WTC11 (cell line): ENCODE results near the gene FAM72A. TPM values are rescaled to one million over a fixed set of nuclear protein-coding genes. Genes with fewer than 3 reads are reported as not detected.

Experiments
- ATAC-seq: fragments of 200-7000 bp; cut with Tn5 transposase; 2 replicates; pipeline ENCODE4 v1.10.0; 2021; ENCODE audit warnings: mild to moderate bottlenecking, moderate library complexity
- CTCF ChIA-PET: fragments of 300-600 bp; sonication (Branson Sonifier 250); formaldehyde crosslinking; loops from one replicate; lab custom pipeline; 2021; ENCODE audit warnings: antibody characterized with exemption; lab: Charles Lee
- POLR2A ChIA-PET: fragments of 350-600 bp; sonication (Branson Sonifier 250); formaldehyde crosslinking; loops from one replicate; lab custom pipeline; 2021; ENCODE audit warnings: antibody characterized with exemption; lab: Charles Lee
- DNase-seq: peaks from one replicate; pipeline ENCODE4 v3.0.0; 2021; ENCODE audit warnings: low spot score
- H3K27ac Mint-ChIP-seq: 2 replicates; pipeline ENCODE4 v1.8.0; 2021; ENCODE audit warnings: mixed read lengths
- H3K27me3 Mint-ChIP-seq: 2 replicates; pipeline ENCODE4 v1.8.0; 2021; ENCODE audit warnings: low read depth, mild to moderate bottlenecking, moderate library complexity, mixed read lengths
- H3K36me3 Mint-ChIP-seq: 2 replicates; pipeline ENCODE4 v1.8.0; 2021; ENCODE audit warnings: mixed read lengths
- H3K4me1 Mint-ChIP-seq: 2 replicates; pipeline ENCODE4 v1.8.0; 2022; ENCODE audit warnings: mixed read lengths
- H3K4me3 Mint-ChIP-seq: 2 replicates; pipeline ENCODE4 v1.8.0; 2021; ENCODE audit warnings: mild to moderate bottlenecking, moderate library complexity, mixed read lengths
- H3K9me3 Mint-ChIP-seq: 2 replicates; pipeline ENCODE4 v1.8.0; 2021; ENCODE audit warnings: mixed read lengths
- AR ChIP-seq: fragments of 250-450 bp; sonication (Bioruptor Pico); IDR thresholded peaks from 2 replicates; pipeline ENCODE4 v1.9.0; 2021; ENCODE audit warnings: mild to moderate bottlenecking
- CTCF ChIP-seq: fragments of 200-600 bp; IDR thresholded peaks from 2 replicates; pipeline ENCODE4 v1.8.0; 2022; ENCODE audit warnings: antibody characterized with exemption
- E2F4 ChIP-seq: sonication (generic); formaldehyde crosslinking; IDR thresholded peaks from 2 replicates; pipeline ENCODE4 v1.8.1; 2022; ENCODE audit warnings: low read depth, mild to moderate bottlenecking, moderate library complexity, missing genetic modification reagents, borderline replicate concordance
- ERG ChIP-seq: fragments of 250-450 bp; sonication (Bioruptor Pico); IDR thresholded peaks from 2 replicates; pipeline ENCODE4 v1.8.0; 2021; ENCODE audit warnings: mild to moderate bottlenecking
- GABPB1 ChIP-seq: sonication (generic); formaldehyde crosslinking; IDR thresholded peaks from 2 replicates; pipeline ENCODE4 v1.8.1; 2023; ENCODE audit warnings: mild to moderate bottlenecking, missing genetic modification reagents
- JUN ChIP-seq: sonication (generic); formaldehyde crosslinking; IDR thresholded peaks from 2 replicates; pipeline ENCODE4 v1.8.0; 2023; ENCODE audit warnings: mild to moderate bottlenecking, missing genetic modification reagents
- MXD4 ChIP-seq: fragments of 250-450 bp; sonication (Bioruptor Pico); IDR thresholded peaks from 2 replicates; pipeline ENCODE4 v1.8.0; 2021; ENCODE audit warnings: mild to moderate bottlenecking, moderate library complexity, borderline replicate concordance
- MYBL2 ChIP-seq: sonication (generic); formaldehyde crosslinking; IDR thresholded peaks from 2 replicates; pipeline ENCODE4 v1.8.1; 2023; ENCODE audit warnings: mild to moderate bottlenecking, moderate library complexity, missing genetic modification reagents
- NFATC4 ChIP-seq: fragments of 250-450 bp; sonication (Bioruptor Pico); IDR thresholded peaks from 2 replicates; pipeline ENCODE4 v1.9.0; 2021; ENCODE audit warnings: mild to moderate bottlenecking
- NFYB ChIP-seq: sonication (generic); formaldehyde crosslinking; conservative IDR thresholded peaks from 2 replicates; pipeline ENCODE4 v1.8.0; 2022; ENCODE audit warnings: low read depth, missing genetic modification reagents
- NR3C1 ChIP-seq: sonication (generic); formaldehyde crosslinking; conservative IDR thresholded peaks from 2 replicates; pipeline ENCODE4 v1.8.1; 2023; ENCODE audit warnings: low read depth, mild to moderate bottlenecking, missing genetic modification reagents
- RELA ChIP-seq: sonication (generic); formaldehyde crosslinking; IDR thresholded peaks from 2 replicates; pipeline ENCODE4 v1.8.1; 2022; ENCODE audit warnings: missing genetic modification reagents, mild to moderate bottlenecking, borderline replicate concordance
- SMAD4 ChIP-seq: sonication (generic); formaldehyde crosslinking; IDR thresholded peaks from 2 replicates; pipeline ENCODE4 v1.8.0; 2022; ENCODE audit warnings: mild to moderate bottlenecking, missing genetic modification reagents
- STAT6 ChIP-seq: sonication (generic); formaldehyde crosslinking; conservative IDR thresholded peaks from 2 replicates; pipeline ENCODE4 v1.8.1; 2023; ENCODE audit warnings: mild to moderate bottlenecking, low read depth, missing genetic modification reagents, moderate library complexity
- USF1 ChIP-seq: sonication (generic); formaldehyde crosslinking; IDR thresholded peaks from 2 replicates; pipeline ENCODE4 v1.8.0; 2022; ENCODE audit warnings: mild to moderate bottlenecking, missing genetic modification reagents
- ZMAT4 ChIP-seq: fragments of 250-450 bp; sonication (Bioruptor Pico); IDR thresholded peaks from 2 replicates; pipeline ENCODE4 v1.9.0; 2021; ENCODE audit warnings: mild to moderate bottlenecking
- ZNF138 ChIP-seq: sonication (generic); formaldehyde crosslinking; conservative IDR thresholded peaks from 2 replicates; pipeline ENCODE4 v1.8.1; 2022; ENCODE audit warnings: mild to moderate bottlenecking, moderate library complexity, missing genetic modification reagents
- ZNF512 ChIP-seq: sonication (generic); formaldehyde crosslinking; IDR thresholded peaks from 2 replicates; pipeline ENCODE4 v1.8.1; 2022; ENCODE audit warnings: missing genetic modification reagents, borderline replicate concordance
- ZSCAN18 ChIP-seq: fragments of 250-450 bp; sonication (Bioruptor Pico); IDR thresholded peaks from 2 replicates; pipeline ENCODE4 v2.1.2; 2022; ENCODE audit warnings: mild to moderate bottlenecking, moderate library complexity
- total RNA-seq: library from RNA; stranded (reverse); gene quantifications from 3 replicates; pipeline ENCODE4 v1.2.3, GENCODE V29; 2021

The FAM72A gene
- total RNA-seq, 1 experiment from 2014 or later = 27.9 TPM

GRCh38 chr1:206142011-206142410 lies 60.6 kb downstream of the FAM72A start:
- ATAC-seq = no peak
- POLR2A ChIA-PET = no interaction called here
- H3K9me3 Mint-ChIP-seq = peaks cover 26% of the 10 kb centered on the region

More at GRCh38 chr1:206142011-206142410, 60.6 kb downstream of the FAM72A start:
- H3K36me3 Mint-ChIP-seq = no peaks in the 10 kb centered on the region
- no peak for DNase-seq
- H3K4me1 Mint-ChIP-seq = peaks cover 6% of the 10 kb centered on the region
- H3K4me3 Mint-ChIP-seq = no peak overlapping the region
- H3K27ac Mint-ChIP-seq = no peak overlapping the region
- TF ChIP-seq JUN (no peak), MYBL2 (no peak), E2F4 (CRISPR knock-in tag) (no peak), NFYB (CRISPR knock-in tag) (no peak), USF1 (CRISPR knock-in tag) (no peak), ZNF512 (CRISPR knock-in tag) (no peak), ERG (no peak), STAT6 (CRISPR knock-in tag) (no peak), NFATC4 (CRISPR knock-in tag) (no peak), ZNF138 (no peak), CTCF (no peak), ZSCAN18 (CRISPR knock-in tag) (no peak), MXD4 (no peak), GABPB1 (CRISPR knock-in tag) (no peak), NR3C1 (CRISPR knock-in tag) (no peak), SMAD4 (CRISPR knock-in tag) (no peak), AR (no peak), ZMAT4 (CRISPR knock-in tag) (no peak), RELA (CRISPR knock-in tag) (no peak)
- peaks cover 4% of the 10 kb centered on the region; the same call in 1 of the 2 replicates for H3K27me3 Mint-ChIP-seq
- CTCF ChIA-PET = no interaction called here
